SIG-M5 treated with dmso at 0.1 percent for 504 hours (cell line): ENCODE results near the gene RAI14.
"Not testable (repeated sequence)": the region's sequence is repeated elsewhere in the genome, so short reads cannot be mapped to it uniquely, and the experiment has no call there.

Experiments
- DNase-seq: peaks from one replicate; lab custom pipeline; 2025; ENCODE audit not compliant: unreplicated experiment; lab: John Stamatoyannopoulos, UW

Gene RAI14

GRCh38 chr5:34806532-34806931 is 150.4 kb downstream of the RAI14 start:
- DNase-seq: no peak

DNA sequence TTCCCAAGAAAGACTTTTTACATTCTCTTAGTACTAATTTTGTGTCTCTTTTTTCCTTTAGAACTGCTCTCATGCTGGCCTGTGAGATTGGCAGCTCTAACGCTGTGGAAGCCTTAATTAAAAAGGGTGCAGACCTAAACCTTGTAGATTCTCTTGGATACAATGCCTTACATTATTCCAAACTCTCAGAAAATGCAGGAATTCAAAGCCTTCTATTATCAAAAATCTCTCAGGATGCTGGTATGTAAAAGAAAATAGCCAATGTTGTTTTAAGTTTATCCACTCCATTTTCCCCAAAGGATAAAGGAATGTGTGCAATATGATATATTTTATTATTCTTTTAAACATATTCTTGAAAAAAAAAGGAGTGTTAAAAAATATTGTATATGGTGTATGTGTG is 155.6 kb downstream of the RAI14 start:
- no peak for DNase-seq

- DNase-seq: no peak
Measured at GRCh38 chr5:34813509-34813908, 157.4 kb downstream of the RAI14 start.

GRCh38 chr5:34817558-34818351 is 161.6 kb downstream of the RAI14 start:
- no peak for DNase-seq

GRCh38 chr5:34818717-34819116 is 162.6 kb downstream of the RAI14 start:
- DNase-seq: no peak

DNA sequence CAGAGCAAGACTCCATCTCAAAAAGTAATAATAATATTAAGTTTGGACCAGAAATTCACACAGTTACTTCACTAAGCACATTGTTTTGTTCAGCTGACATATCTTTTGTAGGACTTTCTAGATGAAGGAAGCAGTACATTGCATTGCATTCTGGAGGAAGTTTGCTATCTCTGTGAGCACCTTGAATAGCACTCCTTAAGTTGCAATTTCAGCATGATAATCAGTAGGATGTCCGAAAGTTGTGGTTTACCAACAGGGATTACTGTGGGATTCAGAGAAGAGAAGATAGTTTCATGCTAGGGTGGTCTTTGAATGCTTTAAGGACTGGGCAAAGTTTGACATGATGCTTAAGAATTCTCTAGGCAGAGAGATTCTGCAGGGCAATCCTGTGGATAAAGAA is 164.5 kb downstream of the RAI14 start:
- no peak for DNase-seq

DNA sequence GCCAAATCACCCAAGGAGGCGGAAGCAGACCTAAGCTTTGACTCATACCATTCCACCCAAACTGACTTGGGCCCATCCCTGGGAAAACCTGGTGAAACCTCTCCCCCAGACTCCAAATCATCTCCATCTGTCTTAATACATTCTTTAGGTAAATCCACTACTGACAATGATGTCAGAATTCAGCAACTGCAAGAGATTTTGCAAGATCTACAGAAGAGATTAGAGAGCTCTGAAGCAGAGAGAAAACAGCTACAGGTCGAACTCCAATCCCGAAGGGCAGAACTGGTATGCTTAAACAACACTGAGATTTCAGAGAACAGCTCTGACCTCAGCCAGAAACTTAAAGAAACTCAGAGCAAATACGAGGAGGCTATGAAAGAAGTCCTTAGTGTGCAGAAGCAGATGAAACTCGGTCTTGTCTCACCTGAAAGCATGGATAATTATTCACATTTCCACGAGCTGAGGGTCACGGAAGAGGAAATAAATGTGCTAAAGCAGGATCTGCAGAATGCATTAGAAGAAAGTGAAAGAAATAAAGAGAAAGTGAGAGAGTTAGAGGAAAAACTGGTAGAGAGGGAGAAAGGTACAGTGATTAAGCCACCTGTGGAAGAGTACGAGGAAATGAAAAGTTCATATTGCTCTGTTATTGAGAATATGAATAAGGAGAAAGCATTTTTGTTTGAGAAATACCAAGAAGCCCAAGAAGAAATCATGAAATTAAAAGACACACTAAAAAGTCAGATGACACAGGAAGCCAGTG is 167.0 kb downstream of the RAI14 start:
- DNase-seq: no peak

- DNase-seq: no peak
Measured at GRCh38 chr5:34826347-34826746, 170.2 kb downstream of the RAI14 start.

DNA sequence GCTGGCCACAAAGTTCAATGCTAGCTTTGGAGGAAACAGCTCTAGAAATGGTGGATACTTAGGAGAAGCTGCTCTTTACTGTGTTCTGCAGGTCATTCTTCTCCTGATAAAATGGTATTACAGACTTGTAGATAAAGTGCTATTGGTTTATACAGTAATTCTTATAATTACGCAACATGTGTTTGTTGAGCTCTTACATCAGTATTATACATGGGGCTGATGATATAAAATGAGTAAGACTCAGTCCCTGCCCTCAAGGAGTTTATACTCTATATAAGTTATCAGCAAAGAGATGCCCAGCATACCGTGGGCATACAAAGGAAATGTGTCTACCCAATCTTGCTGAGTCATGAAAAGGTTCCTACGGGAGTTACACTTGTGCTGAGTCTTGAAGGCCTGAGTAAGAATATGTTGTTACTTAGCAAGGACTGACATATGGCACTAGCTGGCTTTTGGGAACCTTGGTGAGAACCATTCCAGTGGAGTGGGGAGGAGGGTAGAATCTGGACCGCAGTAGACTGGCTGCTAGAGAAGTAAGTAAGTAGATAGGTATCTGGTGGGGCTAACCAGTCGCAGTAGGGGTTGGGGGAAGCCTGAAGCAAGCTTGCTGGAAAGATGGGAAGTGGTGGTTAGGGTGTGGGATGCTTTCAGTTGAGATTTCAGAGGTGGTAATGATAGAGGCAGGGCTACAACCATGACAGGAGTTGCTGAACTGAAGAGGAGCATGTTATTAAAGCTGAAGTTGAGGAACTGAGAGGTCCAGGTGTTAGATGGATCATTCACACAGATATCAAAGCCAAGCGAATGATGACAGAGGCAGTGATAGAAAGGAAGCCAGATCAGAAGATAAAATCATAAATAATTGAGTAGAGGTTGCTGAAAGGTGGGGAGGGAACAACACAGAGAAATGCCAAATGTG is 171.7 kb downstream of the RAI14 start:
- no peak for DNase-seq

- DNase-seq: not testable (repeated sequence)
Measured at GRCh38 chr5:34830827-34831226, 174.7 kb downstream of the RAI14 start.

- DNase-seq: no peak
Measured at GRCh38 chr5:34831303-34831702, 175.2 kb downstream of the RAI14 start.

DNA sequence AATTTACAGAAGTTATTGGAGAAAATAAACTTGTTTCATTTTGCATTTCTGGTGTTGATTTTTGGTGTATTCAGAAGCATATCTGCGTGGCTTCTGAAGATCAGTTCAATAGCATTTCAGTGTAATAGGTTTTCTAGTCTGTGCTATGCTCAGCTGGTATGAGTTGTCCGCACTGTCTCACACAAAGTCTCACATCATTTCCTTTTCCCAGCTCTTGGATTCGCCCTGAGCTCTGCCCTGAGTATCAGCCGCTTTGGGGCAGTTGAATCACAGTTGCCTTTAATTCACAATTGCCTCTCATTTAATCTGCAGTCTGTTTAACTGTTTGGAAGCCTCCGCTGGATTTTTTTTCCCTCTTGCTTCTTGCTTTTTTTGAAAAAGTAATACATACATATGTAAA is 176.4 kb downstream of the RAI14 start:
- no peak for DNase-seq

GRCh38 chr5:34833090-34833489 is 177.0 kb downstream of the RAI14 start:
- no peak for DNase-seq

- peak; percentile 34 for DNase-seq
Measured at GRCh38 chr5:34833976-34834793, 178.1 kb downstream of the RAI14 start.

DNA sequence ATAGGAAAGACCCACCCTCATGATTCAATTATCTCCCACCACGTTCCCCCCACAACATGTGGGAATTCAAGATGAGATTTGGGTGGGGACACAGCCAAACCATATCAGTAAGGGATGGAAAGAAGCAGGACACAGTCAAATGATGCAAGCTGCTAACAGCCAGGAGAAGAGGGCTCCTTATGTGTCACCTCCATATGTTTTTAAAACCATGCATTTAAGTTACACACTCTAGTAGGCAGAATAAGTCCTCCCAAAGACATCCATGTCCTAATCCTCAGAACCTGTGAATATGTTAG is 178.6 kb downstream of the RAI14 start:
- DNase-seq: no peak

DNA sequence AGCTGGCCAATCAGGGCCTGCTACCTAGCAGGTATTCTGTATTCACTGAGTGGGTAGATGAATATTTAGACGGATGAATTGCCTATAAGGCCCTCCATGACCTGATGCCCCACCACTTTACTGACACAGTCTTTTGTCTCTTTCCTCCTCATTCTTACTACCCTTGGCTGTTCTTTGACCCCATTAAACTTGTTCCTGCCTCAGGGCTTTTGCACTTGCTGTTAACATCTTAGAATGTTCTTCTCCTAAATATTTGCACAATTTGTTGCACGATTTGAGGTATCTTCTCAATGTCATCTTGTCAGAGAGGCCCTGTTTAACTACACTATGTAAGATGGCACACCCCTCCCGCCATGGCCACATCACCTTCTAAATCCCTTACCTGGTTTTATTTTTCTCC is 179.5 kb downstream of the RAI14 start:
- no peak for DNase-seq

- peak; percentile 71 for DNase-seq
Measured at GRCh38 chr5:34838785-34839714, 182.9 kb downstream of the RAI14 start, which contains the start of gene TTC23L. TSS of gene TTC23L (plus strand) at chr5:34839164. CDS start at chr5:34840672, 1,508 bp downstream.

DNA sequence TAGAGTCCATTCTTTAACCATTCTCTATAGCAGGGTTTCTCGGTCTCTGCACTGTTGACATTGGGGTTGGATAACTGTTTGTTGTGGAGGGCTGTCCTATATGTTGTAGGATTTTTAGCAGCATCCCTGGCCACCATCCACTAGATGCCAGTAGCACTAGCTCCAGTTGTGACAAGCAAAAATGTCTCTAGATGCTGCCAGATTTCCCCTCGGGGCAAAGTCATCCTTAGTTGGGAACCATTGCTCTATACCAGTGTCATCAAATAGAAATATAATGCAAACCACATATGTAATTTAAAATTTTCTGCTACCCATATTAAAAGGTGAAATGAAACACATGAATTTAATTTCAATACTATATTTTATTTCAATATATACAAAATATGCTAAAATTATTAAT is 185.7 kb downstream of the RAI14 start:
- DNase-seq: no peak

GRCh38 chr5:34842554-34842953 is 186.4 kb downstream of the RAI14 start:
- DNase-seq: peak; percentile 13

DNA sequence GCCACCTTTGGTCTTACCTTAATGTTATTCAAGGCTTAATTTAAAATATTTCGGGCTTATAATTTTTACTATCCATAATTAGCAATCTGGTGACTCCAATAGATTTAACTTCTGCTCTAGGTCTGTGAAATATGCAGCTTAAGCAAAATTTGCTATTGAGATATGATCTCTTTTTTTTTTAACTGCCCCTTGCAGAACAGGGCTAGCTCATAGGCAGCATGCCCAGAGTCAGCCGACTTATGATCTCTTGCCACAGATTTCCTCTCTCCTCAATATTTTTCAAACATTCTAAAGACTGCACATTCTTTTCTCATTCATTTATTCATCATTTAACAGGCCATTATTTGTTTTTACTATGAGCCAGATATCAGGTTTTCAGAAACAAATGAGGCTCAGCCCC is 187.4 kb downstream of the RAI14 start:
- DNase-seq: no peak
